DND-41 (cell line): Measurements from ENCODE around the gene NEU4.

ENCODE experiments used
- ATAC-seq: fragments of 200-7000 bp; cut with Tn5 transposase; 3 replicates; pipeline ENCODE4 v1.9.1; 2021; ENCODE audit warnings: low read depth; ENCODE audit not compliant: insufficient read depth
- DNase-seq: peaks from one replicate; pipeline ENCODE4 v3.0.0-alpha.2; 2020
- H2AFZ ChIP-seq: 2 replicates; pipeline ENCODE4 v1.6.0; 2012; ENCODE audit warnings: low read depth, low read length
- H3K27ac ChIP-seq: 2 replicates; pipeline ENCODE4 v1.5.1; 2012; ENCODE audit warnings: low read length, inconsistent platforms
- H3K27me3 ChIP-seq: fragments of 200-600 bp; sonication (generic); 2 replicates; pipeline ENCODE4 v1.6.0; 2012; ENCODE audit warnings: low read length, mild to moderate bottlenecking, inconsistent platforms; ENCODE audit not compliant: insufficient read depth, poor library complexity
- H3K36me3 ChIP-seq: 2 replicates; pipeline ENCODE4 v1.5.1; 2012; ENCODE audit warnings: low read length, inconsistent platforms; ENCODE audit not compliant: insufficient read depth
- H3K4me1 ChIP-seq: 2 replicates; pipeline ENCODE4 v1.5.1; 2012; ENCODE audit warnings: mild to moderate bottlenecking, low read length; ENCODE audit not compliant: insufficient read depth
- H3K4me2 ChIP-seq: 2 replicates; pipeline ENCODE4 v1.6.0; 2012; ENCODE audit warnings: mild to moderate bottlenecking, moderate library complexity, low read length, inconsistent platforms; ENCODE audit not compliant: insufficient read depth
- H3K4me3 ChIP-seq, 2 experiments: fragments of 200-600 bp in 1 of 2; shearing (Covaris generic) in 1 of 2; 2 replicates each; pipeline ENCODE4 v1.5.1; 2012 to 2016; ENCODE audit warnings: inconsistent platforms in 2 of 2, low read length in 2 of 2, mild to moderate bottlenecking in 2 of 2, low read depth in 1 of 2, moderate library complexity in 1 of 2
- H3K79me2 ChIP-seq: 2 replicates; pipeline ENCODE4 v1.6.0; 2012; ENCODE audit warnings: low read length, inconsistent platforms; ENCODE audit not compliant: insufficient read depth
- H3K9ac ChIP-seq: 2 replicates; pipeline ENCODE4 v1.6.0; 2012; ENCODE audit warnings: low read depth, mild to moderate bottlenecking, inconsistent platforms, low read length, moderate library complexity
- H3K9me3 ChIP-seq: 2 replicates; pipeline ENCODE4 v1.5.1; 2012; ENCODE audit warnings: low read length, moderate library complexity, mild to moderate bottlenecking, inconsistent platforms; ENCODE audit not compliant: insufficient read depth, severe bottlenecking
- H4K20me1 ChIP-seq: 2 replicates; pipeline ENCODE4 v1.6.0; 2012; ENCODE audit warnings: low read length; ENCODE audit not compliant: insufficient read depth
- EZH2 ChIP-seq: IDR thresholded peaks from 3 replicates; pipeline ENCODE4 v1.6.1; 2012; ENCODE audit warnings: borderline replicate concordance, low read depth, mild to moderate bottlenecking, moderate library complexity, low read length, inconsistent platforms; ENCODE audit not compliant: severe bottlenecking
- TF ChIP-seq, protein P1 (sequence below): IDR thresholded peaks from 2 replicates; pipeline ENCODE4 v1.5.1; 2012; ENCODE audit warnings: borderline replicate concordance, low read length, moderate library complexity, mild to moderate bottlenecking; ENCODE audit not compliant: poor library complexity, severe bottlenecking; ENCODE audit errors: extremely low read depth

NEU4 gene

DNA sequence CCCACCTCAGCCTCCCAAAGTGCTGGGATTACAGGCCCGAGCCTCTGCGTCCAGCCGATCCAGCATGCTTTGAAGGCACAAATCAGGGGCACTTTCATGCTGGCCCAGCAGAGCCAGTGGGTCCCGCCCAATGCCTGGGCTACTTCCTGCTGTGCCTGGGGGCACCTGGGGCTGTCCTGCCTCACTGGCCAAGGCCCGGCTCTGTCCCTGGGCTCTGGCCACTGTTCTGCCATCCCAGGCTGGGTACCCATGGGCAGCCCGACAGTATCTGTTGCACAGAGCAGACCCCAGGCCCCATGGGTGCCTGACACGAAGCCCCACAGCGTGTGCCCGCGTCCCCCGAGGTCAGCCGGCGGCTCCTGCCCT lies 39.2 kb upstream of the NEU4 start:
- Histone ChIP-seq H4K20me1 (0 out of 2 replicates have a peak, but pooled peaks cover 1% of the 10 kb centered on the region), H3K27me3 (no peaks in the 10 kb centered on the region), H3K27ac (no peak overlapping the region), H3K9ac (no peak overlapping the region), H3K4me1 (no peaks in the 10 kb centered on the region), H3K9me3 (no peaks in the 10 kb centered on the region), H3K4me2 (no peak overlapping the region), H3K36me3 (no peaks in the 10 kb centered on the region; the same call in 1 of the 2 replicates), H2AFZ (no peak overlapping the region), H3K79me2 (no peaks in the 10 kb centered on the region), H3K4me3 (no peak overlapping the region)
- ATAC-seq (no peak), DNase-seq (no peak)
- TF ChIP-seq, protein P1, sequence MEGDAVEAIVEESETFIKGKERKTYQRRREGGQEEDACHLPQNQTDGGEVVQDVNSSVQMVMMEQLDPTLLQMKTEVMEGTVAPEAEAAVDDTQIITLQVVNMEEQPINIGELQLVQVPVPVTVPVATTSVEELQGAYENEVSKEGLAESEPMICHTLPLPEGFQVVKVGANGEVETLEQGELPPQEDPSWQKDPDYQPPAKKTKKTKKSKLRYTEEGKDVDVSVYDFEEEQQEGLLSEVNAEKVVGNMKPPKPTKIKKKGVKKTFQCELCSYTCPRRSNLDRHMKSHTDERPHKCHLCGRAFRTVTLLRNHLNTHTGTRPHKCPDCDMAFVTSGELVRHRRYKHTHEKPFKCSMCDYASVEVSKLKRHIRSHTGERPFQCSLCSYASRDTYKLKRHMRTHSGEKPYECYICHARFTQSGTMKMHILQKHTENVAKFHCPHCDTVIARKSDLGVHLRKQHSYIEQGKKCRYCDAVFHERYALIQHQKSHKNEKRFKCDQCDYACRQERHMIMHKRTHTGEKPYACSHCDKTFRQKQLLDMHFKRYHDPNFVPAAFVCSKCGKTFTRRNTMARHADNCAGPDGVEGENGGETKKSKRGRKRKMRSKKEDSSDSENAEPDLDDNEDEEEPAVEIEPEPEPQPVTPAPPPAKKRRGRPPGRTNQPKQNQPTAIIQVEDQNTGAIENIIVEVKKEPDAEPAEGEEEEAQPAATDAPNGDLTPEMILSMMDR: no peak
- TF ChIP-seq EZH2: no peak

DNA sequence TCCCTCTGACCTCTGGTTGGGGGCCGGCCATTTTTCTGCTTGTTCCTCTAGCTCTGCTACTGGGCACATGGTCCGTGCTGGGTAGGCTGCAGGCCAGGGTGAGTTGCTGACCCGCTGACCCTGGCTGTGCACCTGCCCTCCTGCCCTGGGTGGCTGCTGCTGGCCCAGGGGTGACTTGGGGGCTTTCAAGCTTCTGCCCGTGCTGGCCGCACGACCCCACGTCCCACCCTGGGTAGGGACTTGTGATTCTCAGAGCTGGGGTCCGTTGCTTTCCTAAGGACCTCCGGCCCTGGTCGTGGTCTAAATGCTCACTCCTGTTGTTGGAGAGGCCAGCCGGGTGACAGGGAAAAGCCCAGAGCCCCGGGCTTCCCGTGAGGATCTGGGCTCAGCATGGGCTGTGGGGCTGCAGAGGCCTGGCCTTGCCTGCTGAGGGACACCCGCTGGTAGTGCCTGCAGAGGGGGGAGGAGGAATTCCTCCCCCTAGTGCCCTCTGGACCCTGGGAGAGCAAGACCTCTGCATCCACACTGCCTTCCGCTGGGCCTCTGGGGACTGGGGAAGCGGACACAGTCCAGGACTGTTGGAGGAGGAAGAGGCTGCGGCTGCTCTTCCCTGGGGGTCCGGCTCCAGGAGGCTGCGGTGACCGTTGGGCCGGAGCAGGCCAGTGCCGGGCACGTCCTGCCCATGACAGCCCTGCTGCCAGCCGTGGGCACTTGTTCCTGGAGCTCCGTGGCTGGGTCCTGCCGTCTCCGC lies 38.6 kb upstream of the NEU4 start:
- ATAC-seq: no peak
- H3K4me2 ChIP-seq: no peak overlapping the region
- no peak overlapping the region for H2AFZ ChIP-seq
- no peaks in the 10 kb centered on the region for H3K27me3 ChIP-seq
- TF ChIP-seq, protein P1: no peak
- TF ChIP-seq EZH2: no peak
- DNase-seq: peak; percentile 3
- H4K20me1 ChIP-seq: no peaks in the 10 kb centered on the region
- H3K4me1 ChIP-seq: no peaks in the 10 kb centered on the region
- H3K79me2 ChIP-seq: no peaks in the 10 kb centered on the region
- H3K9me3 ChIP-seq: no peaks in the 10 kb centered on the region
- H3K9ac ChIP-seq: no peak overlapping the region
- H3K36me3 ChIP-seq: no peaks in the 10 kb centered on the region; the same call in 1 of the 2 replicates
- no peak overlapping the region for H3K27ac ChIP-seq
- no peak overlapping the region for H3K4me3 ChIP-seq

DNA sequence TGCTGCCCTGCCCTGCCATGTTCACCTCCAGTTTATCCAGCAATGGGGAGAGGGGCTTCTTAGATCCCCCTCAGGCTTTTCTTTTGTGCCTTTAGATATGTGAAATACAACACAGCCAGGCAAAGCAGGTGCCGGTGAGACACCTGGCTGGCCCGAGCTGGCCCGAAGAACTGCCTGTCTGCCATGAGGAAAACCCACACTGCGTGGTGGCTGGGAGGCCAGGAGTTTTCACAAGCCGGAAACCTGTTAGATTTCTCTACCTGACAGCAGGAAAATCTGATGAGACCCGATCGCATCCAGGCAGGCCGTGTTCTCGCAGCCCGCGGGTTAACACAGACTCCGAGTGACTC lies 38.1 kb upstream of the NEU4 start:
- Histone ChIP-seq H2AFZ (no peak overlapping the region), H4K20me1 (no peaks in the 10 kb centered on the region), H3K4me3 (no peak overlapping the region), H3K36me3 (no peaks in the 10 kb centered on the region; the same call in 1 of the 2 replicates), H3K27me3 (no peaks in the 10 kb centered on the region), H3K79me2 (no peaks in the 10 kb centered on the region), H3K9ac (no peak overlapping the region), H3K4me2 (no peak overlapping the region), H3K27ac (no peak overlapping the region), H3K4me1 (no peaks in the 10 kb centered on the region), H3K9me3 (no peaks in the 10 kb centered on the region)
- ATAC-seq (no peak), DNase-seq (no peak)
- TF ChIP-seq, protein P1: no peak
- no peak for TF ChIP-seq EZH2
